T1000 (cell line): ENCODE results near the gene CTAGE4.
"Not testable (repeated sequence)": the region's sequence is repeated elsewhere in the genome, so short reads cannot be mapped to it uniquely, and the experiment has no call there.

ENCODE experiments used
- DNase-seq: peaks from one replicate; lab custom pipeline; 2025; ENCODE audit warnings: mixed read lengths; lab: John Stamatoyannopoulos, UW

The CTAGE4 gene

GRCh38 chr7:144183166-144183565, at the start of gene CTAGE4:
CTAGE4 (plus strand) TSS chr7:144183466; CDS start chr7:144183504, 38 bp downstream.
- not testable (repeated sequence) for DNase-seq

DNA sequence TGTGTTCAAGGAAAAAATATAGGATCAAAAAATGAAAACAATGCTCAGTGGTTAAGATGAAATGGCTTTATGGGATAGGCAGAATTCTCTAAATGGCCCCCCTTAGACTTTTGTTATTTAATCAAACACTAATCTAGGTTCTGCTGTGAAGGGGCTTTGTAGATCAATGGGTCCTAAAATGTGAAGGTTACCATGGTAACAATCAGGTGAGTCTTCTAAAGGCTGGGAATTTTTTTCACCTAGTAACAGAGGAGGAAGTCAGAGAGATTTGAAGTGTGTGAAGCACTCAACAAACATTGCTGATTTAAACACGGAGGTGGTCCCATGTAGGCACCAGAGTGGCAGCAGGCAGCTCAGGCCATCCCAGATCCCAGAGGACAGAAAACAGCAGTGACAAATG, 49.1 kb upstream of the CTAGE4 start:
- no peak for DNase-seq

DNA sequence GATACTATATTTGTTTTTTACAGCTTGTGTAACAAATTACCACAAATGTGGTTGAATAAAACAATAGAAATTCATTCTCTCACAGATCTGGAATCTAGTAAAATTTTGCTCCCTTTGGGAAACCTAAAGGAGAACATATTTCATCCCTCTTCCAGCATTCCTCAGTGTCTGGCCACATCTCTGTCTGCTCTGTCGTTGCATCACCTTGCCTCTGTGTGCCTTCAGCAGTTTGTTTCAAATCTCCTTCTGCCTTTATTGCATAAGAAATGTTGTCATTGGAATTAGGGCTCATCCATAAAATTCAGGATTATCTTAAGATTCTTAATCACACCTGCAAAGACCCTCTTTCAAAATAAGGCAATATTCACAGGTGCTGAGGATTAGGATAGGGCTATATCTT, 45.8 kb upstream of the CTAGE4 start:
- DNase-seq, result no peak

- no peak for DNase-seq
Measured at GRCh38 chr7:144142187-144142586, 41.1 kb upstream of the CTAGE4 start.

DNA sequence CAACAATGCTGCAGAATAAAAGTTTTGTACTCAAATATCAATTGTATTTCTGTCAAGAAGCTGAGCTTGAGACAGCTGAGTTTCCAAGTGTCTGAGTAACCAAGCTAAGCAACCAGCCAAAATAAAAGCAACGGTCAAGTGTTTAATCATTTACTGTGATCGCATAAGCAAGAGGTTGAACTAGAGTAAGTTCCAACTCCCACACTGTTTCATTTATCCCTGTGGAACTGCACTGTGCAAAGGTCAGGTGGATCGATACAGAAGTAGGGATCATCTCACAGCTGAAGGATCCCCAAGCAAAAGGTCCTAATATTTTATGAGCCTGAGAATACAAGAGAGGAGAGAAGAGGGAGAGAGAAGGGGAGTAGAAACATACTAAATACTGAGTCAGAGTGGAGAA, 38.8 kb upstream of the CTAGE4 start:
- no peak for DNase-seq

GRCh38 chr7:144148224-144148827, 34.9 kb upstream of the CTAGE4 start:
- no peak for DNase-seq

DNA sequence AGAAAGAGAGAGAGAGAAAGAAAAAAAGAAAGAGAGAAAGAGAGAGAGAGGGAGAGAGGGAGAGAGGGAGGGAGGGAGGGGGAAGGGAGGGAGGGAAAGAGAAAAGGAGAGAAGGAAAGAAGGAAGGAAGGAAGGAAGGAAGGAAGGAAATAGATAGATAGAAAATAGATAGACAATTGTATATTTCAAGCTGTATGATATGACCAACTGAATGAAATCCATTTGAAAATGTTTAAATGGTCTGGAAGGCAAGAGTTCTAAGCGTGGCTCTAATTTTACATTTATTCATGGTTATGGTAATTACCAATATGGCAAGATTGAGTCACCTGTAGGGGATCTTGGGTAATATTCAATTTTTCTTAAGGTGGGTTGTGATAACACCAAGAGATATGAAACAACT, 24.4 kb upstream of the CTAGE4 start:
- no peak for DNase-seq

DNA sequence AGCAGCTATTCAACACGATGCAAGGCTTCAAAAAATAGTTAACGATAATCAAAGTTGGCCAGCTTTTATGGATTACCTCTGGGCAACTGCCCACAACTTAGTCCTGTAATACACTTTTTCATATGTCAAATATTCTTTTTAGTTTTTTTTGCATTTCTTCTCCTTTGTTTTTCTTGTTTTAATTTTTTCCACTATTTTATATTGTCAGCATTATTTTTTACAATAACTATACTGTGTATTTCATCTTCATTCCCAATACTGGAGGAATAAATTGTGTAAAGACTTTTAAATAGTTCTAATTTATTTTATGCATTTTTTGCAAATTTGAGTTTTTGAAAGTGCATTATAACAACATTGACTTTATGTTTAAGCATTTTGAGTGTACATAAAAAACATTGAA, 18.5 kb upstream of the CTAGE4 start:
- DNase-seq, result no peak

DNA sequence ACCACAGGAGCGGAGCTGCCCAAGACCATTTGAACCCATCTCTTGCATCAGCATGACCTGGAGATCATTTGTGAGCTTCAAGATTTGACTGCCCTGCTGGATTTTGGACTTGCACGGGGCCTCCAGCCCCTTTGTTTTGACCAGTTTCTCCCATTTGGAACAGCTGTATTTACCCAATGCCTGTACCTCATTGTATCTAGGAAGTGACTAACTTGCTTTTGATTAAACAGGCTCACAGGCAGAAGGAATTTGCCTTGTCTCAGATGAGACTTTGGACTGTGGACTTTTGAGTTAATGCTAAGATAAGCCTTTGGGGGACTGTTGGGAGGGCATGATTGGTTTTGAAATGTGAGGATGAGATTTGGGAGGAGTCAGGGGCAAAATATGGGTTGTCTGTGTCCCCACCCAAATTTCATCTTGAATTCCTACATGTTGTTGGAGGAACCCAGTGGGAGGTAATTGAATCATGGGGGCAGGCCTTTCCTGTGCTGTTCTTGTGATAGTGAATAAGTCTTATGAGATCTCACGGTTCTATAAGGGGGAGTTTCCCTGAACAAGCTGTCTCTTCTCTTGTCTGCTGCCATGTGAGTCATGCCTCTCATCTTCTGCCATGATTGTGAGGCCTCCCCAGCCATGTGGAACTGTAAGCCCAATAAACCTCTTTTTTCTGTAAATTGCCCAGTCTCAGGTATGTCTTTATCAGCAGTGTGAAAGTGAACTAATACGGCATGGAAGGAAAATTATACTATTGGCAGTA, 11.5 kb upstream of the CTAGE4 start:
- DNase-seq, result not testable (repeated sequence)

DNA sequence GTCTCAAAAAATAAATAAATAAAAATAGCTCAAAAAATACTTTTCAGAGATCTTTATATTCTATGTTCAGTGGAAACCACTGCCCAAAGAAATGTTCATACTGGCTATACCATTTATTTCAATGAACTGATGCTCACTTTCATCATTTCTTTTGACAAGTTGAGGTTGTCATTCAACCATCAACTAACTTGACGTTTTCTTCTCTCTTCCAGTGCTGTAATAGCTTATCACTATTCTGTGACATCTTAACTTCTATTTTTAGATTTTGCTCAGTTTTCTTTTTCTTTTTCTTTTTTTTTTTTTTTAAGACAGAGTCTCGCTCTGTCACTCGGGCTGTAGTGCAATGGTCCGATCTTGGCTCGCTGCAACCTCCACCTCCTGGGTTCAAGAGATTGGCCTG, 8.7 kb upstream of the CTAGE4 start:
- no peak for DNase-seq

DNA sequence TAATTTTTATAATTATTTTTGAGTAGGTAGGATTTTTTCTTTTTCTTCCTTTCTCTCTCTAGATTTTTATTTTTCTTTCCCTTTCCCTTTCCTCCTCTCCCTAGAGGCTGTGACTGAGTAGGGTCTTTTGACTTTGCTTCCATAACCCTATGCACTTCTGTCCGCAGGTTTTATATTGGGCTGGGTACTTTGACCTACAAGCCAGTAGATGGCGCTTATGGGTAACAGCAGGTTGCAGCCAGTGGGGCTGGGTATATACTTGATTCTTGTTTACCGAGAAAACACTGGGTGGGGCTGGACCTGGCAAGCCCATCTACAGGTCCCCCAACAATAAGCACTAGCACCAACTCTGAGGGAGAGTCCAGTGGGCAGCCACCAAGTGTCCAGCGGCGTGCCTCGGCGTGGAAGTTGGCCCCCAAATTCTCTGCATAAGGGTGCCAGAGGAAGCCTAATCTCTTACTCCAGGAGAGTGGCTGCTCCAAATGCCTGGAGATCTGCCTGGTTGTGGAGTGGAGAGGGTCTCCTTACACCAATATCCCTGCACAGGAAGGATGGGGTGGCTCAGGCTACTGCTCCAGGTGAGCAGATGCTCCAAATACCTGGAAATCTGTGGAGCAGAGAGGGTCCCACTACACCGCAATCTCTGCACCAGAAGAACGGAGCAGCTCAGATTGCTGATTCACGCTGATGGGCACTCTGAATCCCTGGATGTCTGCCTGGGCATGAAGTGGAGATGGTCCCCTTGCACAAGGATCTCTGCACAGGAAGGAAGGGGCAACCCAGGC, 4.7 kb upstream of the CTAGE4 start:
- DNase-seq, result not testable (repeated sequence)

DNA sequence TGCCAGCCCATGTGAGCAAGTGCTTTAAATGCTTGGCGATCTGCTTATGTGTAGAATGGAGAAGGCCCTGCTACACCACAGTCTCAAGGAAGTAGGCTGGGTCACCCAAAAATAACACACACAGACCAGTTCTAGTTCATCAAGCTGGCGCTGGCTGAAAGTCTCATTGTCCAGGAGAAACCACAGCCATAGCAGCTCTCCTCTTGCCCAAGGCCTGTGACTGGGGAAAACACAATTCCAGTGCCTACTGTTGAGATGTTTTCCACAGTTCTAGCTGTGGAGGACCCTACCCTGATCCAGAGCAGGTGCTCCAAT, 4.1 kb upstream of the CTAGE4 start:
- not testable (repeated sequence) for DNase-seq

DNA sequence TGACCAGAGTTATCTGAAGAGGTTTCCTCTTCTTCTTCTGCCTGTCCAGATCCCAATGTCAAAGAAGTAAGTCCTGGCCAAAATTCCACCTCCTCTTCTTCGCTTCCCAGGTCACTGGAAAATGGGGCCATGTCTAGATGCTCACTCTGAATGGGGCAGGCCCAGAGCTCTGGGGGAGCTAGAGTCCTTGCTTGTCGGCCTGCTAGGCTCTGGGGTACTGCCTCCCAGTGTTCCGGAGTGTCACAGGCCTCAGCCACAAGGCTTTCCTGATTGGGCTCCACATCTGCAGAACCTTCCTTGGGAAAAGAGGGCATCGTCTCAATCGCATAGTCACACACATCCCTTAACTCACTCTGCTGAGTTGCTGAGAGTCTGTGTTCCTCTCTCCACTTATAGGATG, 4.6 kb downstream of the CTAGE4 start:
- DNase-seq, result not testable (repeated sequence)

DNA sequence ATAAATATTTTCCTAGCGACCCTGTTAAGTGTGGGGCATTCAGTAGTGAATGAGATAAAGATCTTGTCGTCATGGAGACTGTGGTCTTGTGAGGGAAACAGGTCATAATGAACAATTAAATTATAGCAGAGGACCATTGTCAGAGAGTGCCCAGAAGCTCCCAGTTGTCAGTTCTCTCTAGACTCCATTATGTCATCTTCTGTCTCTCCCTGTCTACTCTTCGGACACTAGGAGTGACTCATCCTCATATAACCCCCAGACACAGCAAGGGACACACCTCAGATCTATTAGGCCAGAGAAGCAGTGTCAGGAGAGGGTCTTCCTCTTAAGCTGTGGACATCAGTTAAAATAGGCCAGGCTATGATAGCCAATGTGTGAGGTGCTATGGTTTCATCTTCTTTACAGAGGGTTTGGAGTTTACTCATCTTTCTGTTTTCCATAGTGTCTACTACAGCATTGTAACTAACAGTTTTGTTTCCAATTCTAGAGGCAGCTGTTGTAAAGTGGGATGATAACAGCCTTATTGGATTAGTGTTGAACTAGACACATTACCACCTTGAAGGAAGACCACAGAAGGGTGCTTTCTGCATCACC, 5.4 kb downstream of the CTAGE4 start:
- DNase-seq, result not testable (repeated sequence)

DNA sequence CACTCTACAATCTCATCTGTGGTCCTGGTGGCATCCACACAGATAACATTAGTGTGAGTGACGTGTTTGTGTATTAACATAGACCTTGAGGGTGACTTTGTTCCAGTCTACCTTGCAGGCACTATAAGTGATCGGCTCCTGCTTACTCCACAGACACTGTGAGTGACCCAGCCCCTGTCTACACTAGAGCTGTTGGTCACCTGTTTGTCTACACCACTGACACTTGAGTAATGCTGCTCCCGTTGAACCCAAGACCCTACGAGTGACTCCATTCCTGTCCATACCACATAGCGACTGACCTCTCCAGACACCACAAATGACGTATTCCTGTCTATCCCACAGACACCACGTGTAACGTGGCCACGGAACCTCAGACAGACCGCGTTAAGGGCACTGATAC, 10.5 kb downstream of the CTAGE4 start:
- not testable (repeated sequence) for DNase-seq

DNA sequence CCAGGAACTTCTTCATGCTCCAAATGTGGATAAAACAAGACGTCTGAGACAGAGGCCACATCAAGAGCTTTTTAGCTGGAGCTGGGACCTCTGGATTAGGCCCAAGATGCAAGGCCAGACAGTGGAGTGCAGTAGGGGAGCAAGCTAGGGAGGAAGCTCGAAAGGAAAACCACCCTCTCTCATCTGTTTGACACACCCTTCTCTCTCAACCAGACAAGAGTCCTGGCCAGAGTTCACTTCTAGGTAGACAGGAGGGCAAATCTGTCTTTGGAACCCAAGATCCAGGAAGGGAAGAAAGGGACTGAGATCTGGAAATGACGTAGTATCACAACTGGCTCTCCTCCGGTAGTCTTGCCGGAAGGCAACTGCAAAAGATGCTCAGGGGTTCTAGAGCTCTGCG, 11.2 kb downstream of the CTAGE4 start:
- not testable (repeated sequence) for DNase-seq

- DNase-seq, result not testable (repeated sequence)
Measured at GRCh38 chr7:144195212-144195872, 12.1 kb downstream of the CTAGE4 start, which contains the start of gene ARHGEF35. ARHGEF35 (minus strand) TSS chr7:144195833; CDS start chr7:144188383, 7,450 bp downstream.

GRCh38 chr7:144198934-144199333, 15.7 kb downstream of the CTAGE4 start:
- DNase-seq, result not testable (repeated sequence)

GRCh38 chr7:144201978-144202377, 18.7 kb downstream of the CTAGE4 start:
- not testable (repeated sequence) for DNase-seq

- not testable (repeated sequence) for DNase-seq
Measured at GRCh38 chr7:144203086-144203485, 19.8 kb downstream of the CTAGE4 start.

DNA sequence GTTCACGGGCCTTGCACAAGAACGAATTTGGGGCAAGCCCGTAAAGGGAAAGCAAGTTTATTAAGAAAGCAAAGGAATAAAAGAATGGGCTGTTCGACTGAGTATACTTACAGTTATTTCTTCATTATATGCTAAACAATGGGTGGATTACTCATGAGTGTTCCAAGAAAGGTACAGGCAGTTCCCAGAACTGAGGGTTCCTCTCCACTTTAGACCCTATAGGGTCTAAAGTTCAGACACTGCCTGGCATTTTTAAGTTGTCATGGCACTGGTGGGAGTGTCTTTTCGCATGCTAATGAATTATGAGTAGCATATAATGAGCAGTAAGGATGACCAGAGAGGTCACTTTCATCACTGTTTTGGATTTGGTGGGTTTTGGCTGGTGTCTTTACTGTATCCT, 22.0 kb downstream of the CTAGE4 start:
- DNase-seq, result not testable (repeated sequence)

GRCh38 chr7:144217200-144217599, 33.9 kb downstream of the CTAGE4 start:
- not testable (repeated sequence) for DNase-seq
